Measurements from ENCODE around the gene RALGAPA2.

- TF ChIP-seq CTCF (IDR thresholded peaks at IDR 0.05) (no peak), ZFX (IDR thresholded peaks at IDR 0.05; ENCODE audit: borderline replicate concordance) (no peak)
Observed at GRCh38 chr20:20531283-20531682, 181.2 kb downstream of the RALGAPA2 start.
